Liver (tissue), 9 donors: ENCODE results near the gene SLC17A7. TPM values are rescaled to one million over a fixed set of nuclear protein-coding genes. Genes with fewer than 3 reads are reported as not detected.

Source experiments
- DNase-seq: peaks from one replicate; pipeline ENCODE4 v3.0.0-alpha.2; 2017; ENCODE audit warnings: low spot score
- H3K27ac ChIP-seq, 2 donors: one replicate each; pipeline ENCODE4 v1.7.0; 2013; ENCODE audit warnings: inconsistent platforms in 2 of 2, low read length in 2 of 2, control low read depth in 1 of 2, low read depth in 1 of 2, mild to moderate bottlenecking in 1 of 2
- H3K27me3 ChIP-seq, 4 donors: one replicate each; pipeline versions ENCODE4 v1.6.1 to v1.7.0; 2013; ENCODE audit warnings: low read length in 3 of 4, inconsistent platforms in 1 of 4, mild to moderate bottlenecking in 1 of 4, moderate library complexity in 1 of 4; ENCODE audit not compliant: control insufficient read depth in 4 of 4, insufficient read depth in 4 of 4
- H3K36me3 ChIP-seq, 4 donors: one replicate each; pipeline versions ENCODE4 v1.6.1 to v1.7.0; 2013; ENCODE audit warnings: low read length in 3 of 4, mild to moderate bottlenecking in 3 of 4, low read depth in 1 of 4, moderate library complexity in 1 of 4; ENCODE audit not compliant: control insufficient read depth in 4 of 4, insufficient read depth in 3 of 4
- H3K4me1 ChIP-seq, 4 donors: one replicate each; pipeline versions ENCODE4 v1.6.1 to v1.7.0; 2013; ENCODE audit warnings: low read length in 3 of 4, mild to moderate bottlenecking in 3 of 4, moderate library complexity in 1 of 4; ENCODE audit not compliant: control insufficient read depth in 4 of 4, insufficient read depth in 4 of 4
- H3K4me3 ChIP-seq, 3 donors: one replicate each; pipeline versions ENCODE4 v1.6.1 to v1.7.0; 2013; ENCODE audit warnings: low read length in 3 of 3, control low read depth in 1 of 3, low read depth in 1 of 3, mild to moderate bottlenecking in 1 of 3
- H3K9ac ChIP-seq, 2 donors: one replicate each; pipeline ENCODE4 v1.7.0; 2013; ENCODE audit warnings: low read length in 2 of 2, mild to moderate bottlenecking in 2 of 2, moderate library complexity in 2 of 2, control low read depth in 1 of 2, low read depth in 1 of 2
- H3K9me3 ChIP-seq, 4 donors: one replicate each; pipeline versions ENCODE4 v1.6.1 to v1.7.0; 2013; ENCODE audit warnings: low read length in 3 of 4; ENCODE audit not compliant: control insufficient read depth in 4 of 4
- ATF3 ChIP-seq: IDR thresholded peaks from 2 replicates; pipeline ENCODE4 v1.6.1; 2016; ENCODE audit warnings: antibody characterized with exemption
- CTCF ChIP-seq: fragments of 150-350 bp; IDR thresholded peaks from 2 replicates; pipeline ENCODE4 v1.5.1; 2017; ENCODE audit warnings: improper control_type of control experiment, low read depth, low read length; ENCODE audit not compliant: missing input control
- EGR1 ChIP-seq, 2 donors: IDR thresholded peaks; 2 replicates each; pipeline ENCODE4 v1.6.1; 2016 to 2018; ENCODE audit warnings: antibody characterized with exemption in 2 of 2, low read depth in 2 of 2
- FOXA1 ChIP-seq: IDR thresholded peaks from 2 replicates; pipeline ENCODE4 v1.6.1; 2016; ENCODE audit warnings: antibody characterized with exemption
- FOXA2 ChIP-seq: IDR thresholded peaks from 2 replicates; pipeline ENCODE4 v1.6.1; 2016; ENCODE audit warnings: antibody characterized with exemption
- HNF4A ChIP-seq, 2 donors: conservative IDR thresholded peaks; 2 replicates each; pipeline ENCODE4 v1.6.1; 2016; ENCODE audit warnings: antibody characterized with exemption in 2 of 2, mild to moderate bottlenecking in 2 of 2
- HNF4G ChIP-seq: IDR thresholded peaks from 2 replicates; pipeline ENCODE4 v1.6.1; 2016; ENCODE audit warnings: antibody characterized with exemption
- JUND ChIP-seq, 2 donors: IDR thresholded peaks; 2 replicates each; pipeline ENCODE4 v1.6.1; 2016; ENCODE audit warnings: antibody characterized with exemption in 2 of 2
- MAX ChIP-seq: IDR thresholded peaks from 2 replicates; pipeline ENCODE4 v1.6.1; 2016; ENCODE audit warnings: antibody characterized with exemption
- NR2F2 ChIP-seq: IDR thresholded peaks from 2 replicates; pipeline ENCODE4 v1.6.1; 2016; ENCODE audit warnings: antibody characterized with exemption
- RAD21 ChIP-seq, 2 donors: IDR thresholded peaks; 2 replicates each; pipeline ENCODE4 v1.6.1; 2016; ENCODE audit warnings: antibody characterized with exemption in 2 of 2, mild to moderate bottlenecking in 2 of 2
- RXRA ChIP-seq, 2 donors: IDR thresholded peaks; 2 replicates each; pipeline ENCODE4 v1.6.1; 2017 to 2018; ENCODE audit warnings: antibody characterized with exemption in 2 of 2, mild to moderate bottlenecking in 1 of 2
- TAF1 ChIP-seq: conservative IDR thresholded peaks from 2 replicates; pipeline ENCODE4 v1.6.1; 2016; ENCODE audit warnings: antibody characterized with exemption, mild to moderate bottlenecking
- YY1 ChIP-seq: IDR thresholded peaks from 2 replicates; pipeline ENCODE4 v1.6.1; 2016; ENCODE audit warnings: antibody characterized with exemption, mild to moderate bottlenecking
- ZBTB33 ChIP-seq: IDR thresholded peaks from 2 replicates; pipeline ENCODE4 v1.6.1; 2016; ENCODE audit warnings: antibody characterized with exemption
- WGBS: extraction: QIAGEN DNeasy Blood & Tissue Kit; methylation state at CpG from one replicate; pipeline ENCODE4 v1.1.7; 2013; 5-methylcytosine and 5-hydroxymethylcytosine counted together
- polyA plus RNA-seq, 2 donors: library from polyadenylated mRNA; stranded (reverse) in 1 of 2; unstranded in 1 of 2; fragments of 200-250 nt in 1 of 2; fragments of >200 nt in 1 of 2; fragmentation: Nextera tagmentation in 1 of 2; extraction: Ambion mirVana in 1 of 2; gene quantifications; one replicate each; pipeline versions ENCODE4 v1.2.1 to v1.2.3, GENCODE V29; 2013 to 2015
- total RNA-seq, 2 donors: library from RNA; depleted of rRNA; stranded (reverse); fragments of >200 nt; gene quantifications; one replicate each; pipeline ENCODE4 v1.2.3, GENCODE V29; 2014
- donor health status: healthy.
- donor health status: healthy.
- donor health status: healthy.
- donor health status: healthy.
- donor health status: healthy.

SLC17A7 gene
- total and polyA plus RNA-seq, 4 donors = 0.06 to 0.08 TPM; not detected in 2

GRCh38 chr19:49441960-49442350 lies 628 bp upstream of the SLC17A7 start:
- no peak overlapping the region for H3K9ac ChIP-seq
- no peak overlapping the region for H3K4me3 ChIP-seq
- H3K27me3 ChIP-seq = peaks cover 0 to 3% (median 1%) of the 10 kb centered on the region in 4 donors
- H3K4me1 ChIP-seq = peaks cover 0 to 8% (median 3%) of the 10 kb centered on the region in 4 donors
- TF ChIP-seq CTCF (no peak), YY1 (no peak), RAD21 (IDR thresholded peaks at IDR 0.05) (no peak)
- peaks cover 0 to 5% (median 4%) of the 10 kb centered on the region in 4 donors for H3K36me3 ChIP-seq
- DNase-seq = no peak
- WGBS = 33% methylated on average over 14 of the region's 14 CpGs
- H3K9me3 ChIP-seq = no peaks in the 10 kb centered on the region
- H3K27ac ChIP-seq = no peak overlapping the region

GRCh38 chr19:49440439-49441209 lies 703 bp downstream of the SLC17A7 start:
- TF ChIP-seq NR2F2 = no peak
- TF ChIP-seq YY1 = no peak
- no peak for TF ChIP-seq HNF4A (conservative IDR thresholded peaks at IDR 0.05)
- no peak for TF ChIP-seq ATF3
- no peak for TF ChIP-seq HNF4G
- no peak for TF ChIP-seq ZBTB33
- TF ChIP-seq CTCF = no peak
- TF ChIP-seq RAD21 (IDR thresholded peaks at IDR 0.05) = no peak
- no peak for TF ChIP-seq TAF1
- TF ChIP-seq FOXA1 = no peak
- no peak for TF ChIP-seq JUND (IDR thresholded peaks at IDR 0.05)
- no peak for TF ChIP-seq EGR1 (IDR thresholded peaks at IDR 0.05; ENCODE audit: low read depth in 2 of 2)
- TF ChIP-seq FOXA2 = no peak
- no peak for TF ChIP-seq MAX
- TF ChIP-seq RXRA (IDR thresholded peaks at IDR 0.05) = no peak
- Histone ChIP-seq H3K36me3 (no peaks in the 10 kb centered on the region), H3K4me1 (peaks cover 0 to 8% (median 3%) of the 10 kb centered on the region in 4 donors), H3K27me3 (peaks cover 0 to 3% (median 1%) of the 10 kb centered on the region in 4 donors), H3K4me3 (no peak overlapping the region), H3K9ac (no peak overlapping the region), H3K27ac (no peak overlapping the region), H3K9me3 (no peaks in the 10 kb centered on the region)
- whole genome bisulfite sequencing = 30% methylated on average over 19 of the region's 19 CpGs
- DNase-seq = no peak
